Suprapubic skin (tissue), 4 donors: ENCODE data around the gene FLT4.

Experiments used
- CTCF ChIP-seq, 2 donors: fragments of 200-600 bp in 1 of 2; fragments of 450-650 bp in 1 of 2; sonication (generic) in 1 of 2; IDR thresholded peaks; one replicate each; pipeline ENCODE4 v1.5.1; 2016 to 2019; ENCODE audit warnings: antibody characterized with exemption in 2 of 2, mild to moderate bottlenecking in 1 of 2, moderate library complexity in 1 of 2
- EP300 ChIP-seq: sonication (generic); formaldehyde crosslinking; IDR thresholded peaks from one replicate; pipeline ENCODE4 v1.6.1; 2017; ENCODE audit warnings: antibody characterized with exemption
- POLR2A ChIP-seq, 2 donors: fragments of 450-650 bp; IDR thresholded peaks; one replicate each; pipeline ENCODE4 v1.6.1; 2017; ENCODE audit warnings: antibody characterized with exemption in 2 of 2, mild to moderate bottlenecking in 2 of 2, moderate library complexity in 2 of 2
- POLR2AphosphoS5 ChIP-seq, 3 donors: sonication (generic); formaldehyde crosslinking; IDR thresholded peaks; one replicate each; pipeline ENCODE4 v1.6.1; 2017; ENCODE audit warnings: antibody characterized with exemption in 3 of 3

DNA sequence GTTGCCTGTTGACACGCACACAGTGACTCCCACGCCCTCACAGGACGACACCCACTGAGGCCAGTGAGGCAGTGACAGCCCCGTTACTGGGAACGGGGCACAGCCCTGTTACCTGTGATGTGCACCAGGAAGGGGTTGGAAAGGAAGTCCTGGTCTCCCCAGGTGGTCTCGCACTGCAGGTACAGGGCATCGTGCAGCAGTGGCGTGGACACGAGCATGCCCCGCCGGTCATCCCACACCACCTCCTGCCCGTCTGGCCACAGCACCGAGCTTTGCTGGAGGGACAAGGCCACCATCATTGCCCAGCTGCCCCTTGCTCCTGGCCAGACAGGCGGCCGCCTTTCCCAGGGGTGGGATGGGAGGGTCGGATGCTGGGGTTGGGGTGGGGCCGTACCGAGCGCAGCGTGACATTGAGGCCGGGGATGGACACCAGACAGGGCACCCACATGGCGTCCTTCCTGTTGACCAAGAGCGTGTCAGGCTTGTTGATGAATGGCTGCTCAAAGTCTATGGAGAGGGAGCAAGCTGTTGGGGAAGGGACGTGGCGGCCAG is 19.5 kb downstream of the FLT4 start:
- TF ChIP-seq EP300 (no peak), CTCF (IDR thresholded peaks at IDR 0.05) (no peak), POLR2A (IDR thresholded peaks at IDR 0.05) (no peak), POLR2AphosphoS5 (IDR thresholded peaks at IDR 0.05) (no peak)
